Raji (cell line): ENCODE results near the gene PLXDC2.

Source experiments
- POLR2A ChIP-seq: IDR thresholded peaks from 2 replicates; pipeline ENCODE4 v1.6.1; 2011; ENCODE audit warnings: low read depth, low read length, control low read depth; ENCODE audit not compliant: insufficient read depth

Gene PLXDC2

GRCh38 chr10:20221356-20221755, 405.1 kb downstream of the PLXDC2 start:
- no peak for TF ChIP-seq POLR2A

GRCh38 chr10:20228729-20229128, 412.5 kb downstream of the PLXDC2 start:
- no peak for TF ChIP-seq POLR2A

GRCh38 chr10:20232079-20232705, 416.0 kb downstream of the PLXDC2 start:
- no peak for TF ChIP-seq POLR2A

GRCh38 chr10:20233423-20233822, 417.2 kb downstream of the PLXDC2 start:
- TF ChIP-seq POLR2A: no peak

- TF ChIP-seq POLR2A: no peak
Observed at GRCh38 chr10:20234579-20234978, 418.3 kb downstream of the PLXDC2 start.

- no peak for TF ChIP-seq POLR2A
Observed at GRCh38 chr10:20237091-20237570, 420.9 kb downstream of the PLXDC2 start.

GRCh38 chr10:20237586-20237985, 421.4 kb downstream of the PLXDC2 start:
- no peak for TF ChIP-seq POLR2A

- TF ChIP-seq POLR2A: no peak
Observed at GRCh38 chr10:20240643-20241042, 424.4 kb downstream of the PLXDC2 start.

GRCh38 chr10:20247454-20247853, 431.2 kb downstream of the PLXDC2 start:
- no peak for TF ChIP-seq POLR2A

GRCh38 chr10:20247891-20248708, 431.9 kb downstream of the PLXDC2 start:
- TF ChIP-seq POLR2A: no peak

GRCh38 chr10:20254078-20254477, 437.8 kb downstream of the PLXDC2 start:
- TF ChIP-seq POLR2A: no peak

- no peak for TF ChIP-seq POLR2A
Observed at GRCh38 chr10:20254497-20254896, 438.3 kb downstream of the PLXDC2 start.

- TF ChIP-seq POLR2A: no peak
Observed at GRCh38 chr10:20256969-20257368, 440.7 kb downstream of the PLXDC2 start.

GRCh38 chr10:20257422-20257821, 441.2 kb downstream of the PLXDC2 start:
- no peak for TF ChIP-seq POLR2A

- TF ChIP-seq POLR2A: no peak
Observed at GRCh38 chr10:20265146-20265545, 448.9 kb downstream of the PLXDC2 start.

GRCh38 chr10:20267734-20268133, 451.5 kb downstream of the PLXDC2 start:
- no peak for TF ChIP-seq POLR2A
